MG63 (cell line): Measurements from ENCODE around the gene ANKS1B. TPM values are rescaled to one million over a fixed set of nuclear protein-coding genes. Genes with fewer than 3 reads are reported as not detected.
A peak's percentile ranks its signal among the peaks of the same experiment; 100 is the strongest.

Experiments used
- DNase-seq: peaks from one replicate; pipeline ENCODE4 v3.0.0-alpha.2; 2020
- H3K27me3 ChIP-seq: fragments of 250-450 bp; sonication (Bioruptor Pico); 2 replicates; pipeline ENCODE4 v1.5.1; 2020; ENCODE audit warnings: mild to moderate bottlenecking, moderate library complexity
- H3K36me3 ChIP-seq: fragments of 250-450 bp; sonication (Bioruptor Pico); 2 replicates; pipeline ENCODE4 v1.5.1; 2020; ENCODE audit warnings: mild to moderate bottlenecking, moderate library complexity
- H3K4me3 ChIP-seq: fragments of 250-450 bp; sonication (Bioruptor Pico); 2 replicates; pipeline ENCODE4 v1.5.1; 2020; ENCODE audit warnings: mild to moderate bottlenecking, moderate library complexity
- H3K9me3 ChIP-seq: fragments of 250-450 bp; sonication (Bioruptor Pico); 2 replicates; pipeline ENCODE4 v1.5.1; 2020; ENCODE audit warnings: mild to moderate bottlenecking, moderate library complexity
- total RNA-seq: library from RNA; depleted of rRNA; stranded (reverse); fragments of >200 nt; shearing (Covaris generic); gene quantifications from 2 replicates; pipeline ENCODE4 v1.2.3, GENCODE V29; 2014; ENCODE audit warnings: low replicate concordance

The ANKS1B gene
- total RNA-seq, 1 experiment from 2014 or later: 0.10 TPM

- Histone ChIP-seq H3K36me3 (peaks cover 10% of the 10 kb centered on the region), H3K27me3 (no peaks in the 10 kb centered on the region), H3K9me3 (no peaks in the 10 kb centered on the region), H3K4me3 (no peak overlapping the region)
- no peak for DNase-seq
These were observed 1250.9 kb downstream of the ANKS1B start for GRCh38 chr12:98733667-98734350.

GRCh38 chr12:98730412-98730811, 1254.3 kb downstream of the ANKS1B start:
- no peak for DNase-seq
- no peaks in the 10 kb centered on the region for H3K9me3 ChIP-seq
- H3K27me3 ChIP-seq: no peaks in the 10 kb centered on the region
- H3K4me3 ChIP-seq: no peak overlapping the region
- H3K36me3 ChIP-seq: peaks cover 31% of the 10 kb centered on the region

DNA sequence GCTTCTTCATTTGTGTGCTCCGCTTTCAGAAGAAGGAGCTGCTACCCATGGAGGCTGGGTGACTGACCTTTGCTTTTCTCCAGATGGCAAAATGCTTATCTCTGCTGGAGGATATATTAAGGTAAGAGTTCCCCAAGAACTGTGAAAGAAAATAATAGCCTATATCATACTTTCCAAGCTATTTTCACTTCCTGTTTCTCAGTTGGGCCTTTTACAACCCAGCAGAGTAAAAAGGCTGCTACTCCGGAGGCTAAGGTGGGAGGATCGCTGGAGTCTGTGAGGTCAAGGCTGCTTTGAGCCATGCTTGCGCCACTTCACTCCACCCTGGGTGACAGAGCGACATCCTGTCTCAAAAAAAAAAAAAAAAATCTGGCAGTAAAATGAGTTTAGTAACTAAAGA, 1257.5 kb downstream of the ANKS1B start:
- DNase-seq: no peak
- no peaks in the 10 kb centered on the region for H3K27me3 ChIP-seq
- peaks cover 43% of the 10 kb centered on the region for H3K36me3 ChIP-seq
- H3K9me3 ChIP-seq: no peaks in the 10 kb centered on the region
- no peak overlapping the region for H3K4me3 ChIP-seq

DNA sequence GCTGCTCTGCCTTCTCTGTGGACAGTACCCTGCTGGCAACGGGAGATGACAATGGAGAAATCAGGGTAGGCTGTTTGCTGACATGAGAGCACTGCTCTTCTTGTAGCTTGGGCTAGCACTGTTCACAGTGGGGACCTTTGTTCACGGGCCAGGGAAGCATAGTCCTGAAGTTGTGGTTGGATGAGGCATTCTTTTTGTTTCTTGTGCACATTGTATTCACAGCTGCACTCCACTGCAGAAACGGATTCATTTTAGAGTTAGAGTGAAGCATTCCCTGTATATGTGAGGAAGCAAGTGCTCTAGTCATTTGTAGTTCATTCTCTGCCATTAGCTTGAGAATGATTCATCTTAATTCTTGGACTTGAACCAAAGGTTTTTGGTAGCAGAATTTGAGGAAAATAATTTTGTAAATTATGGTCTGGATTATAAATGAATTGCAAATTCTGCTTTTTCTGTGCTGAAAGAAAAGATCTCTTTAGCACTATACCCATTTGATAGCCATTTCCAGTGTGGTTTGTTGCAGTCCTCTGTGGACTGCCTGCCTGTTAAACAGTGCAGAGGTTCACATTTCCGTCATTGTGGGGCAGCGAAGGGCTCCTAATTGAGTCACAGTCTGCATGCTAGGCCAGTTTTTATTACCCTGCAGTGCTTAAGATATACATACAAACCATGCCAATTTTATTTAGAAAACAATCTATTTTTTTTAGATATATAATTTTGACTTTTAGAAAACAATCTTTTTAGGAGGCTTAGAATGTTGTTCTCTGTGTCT, 1259.1 kb downstream of the ANKS1B start:
- H3K4me3 ChIP-seq: no peak overlapping the region
- no peaks in the 10 kb centered on the region for H3K27me3 ChIP-seq
- peaks cover 39% of the 10 kb centered on the region for H3K36me3 ChIP-seq
- DNase-seq: peak; percentile 55
- no peaks in the 10 kb centered on the region for H3K9me3 ChIP-seq

- peaks cover 36% of the 10 kb centered on the region for H3K36me3 ChIP-seq
- H3K27me3 ChIP-seq: no peaks in the 10 kb centered on the region
- H3K9me3 ChIP-seq: no peaks in the 10 kb centered on the region
- DNase-seq: no peak
- H3K4me3 ChIP-seq: no peak overlapping the region
These were observed 1260.2 kb downstream of the ANKS1B start for GRCh38 chr12:98724384-98725155.

GRCh38 chr12:98721204-98721702, 1263.5 kb downstream of the ANKS1B start:
- H3K27me3 ChIP-seq: no peaks in the 10 kb centered on the region
- H3K36me3 ChIP-seq: peaks cover 25% of the 10 kb centered on the region
- H3K9me3 ChIP-seq: no peaks in the 10 kb centered on the region
- H3K4me3 ChIP-seq: no peak overlapping the region
- no peak for DNase-seq

GRCh38 chr12:98719515-98720504, 1264.9 kb downstream of the ANKS1B start:
- no peak overlapping the region for H3K4me3 ChIP-seq
- no peaks in the 10 kb centered on the region for H3K9me3 ChIP-seq
- no peak for DNase-seq
- no peaks in the 10 kb centered on the region for H3K27me3 ChIP-seq
- peaks cover 22% of the 10 kb centered on the region for H3K36me3 ChIP-seq

GRCh38 chr12:98714426-98714825, 1270.3 kb downstream of the ANKS1B start:
- H3K27me3 ChIP-seq: no peaks in the 10 kb centered on the region; the same call in 1 of the 2 replicates
- H3K36me3 ChIP-seq: peaks cover 19% of the 10 kb centered on the region
- no peak overlapping the region for H3K4me3 ChIP-seq
- no peak for DNase-seq
- no peaks in the 10 kb centered on the region for H3K9me3 ChIP-seq

- Histone ChIP-seq H3K36me3 (peaks cover 12% of the 10 kb centered on the region), H3K4me3 (no peak overlapping the region), H3K9me3 (no peaks in the 10 kb centered on the region), H3K27me3 (no peaks in the 10 kb centered on the region; the same call in 1 of the 2 replicates)
- no peak for DNase-seq
These were observed 1275.7 kb downstream of the ANKS1B start for GRCh38 chr12:98709022-98709421.

GRCh38 chr12:98701166-98701565, 1283.6 kb downstream of the ANKS1B start:
- Histone ChIP-seq H3K27me3 (no peaks in the 10 kb centered on the region), H3K9me3 (no peaks in the 10 kb centered on the region), H3K4me3 (no peak overlapping the region), H3K36me3 (peaks cover 25% of the 10 kb centered on the region)
- no peak for DNase-seq

DNA sequence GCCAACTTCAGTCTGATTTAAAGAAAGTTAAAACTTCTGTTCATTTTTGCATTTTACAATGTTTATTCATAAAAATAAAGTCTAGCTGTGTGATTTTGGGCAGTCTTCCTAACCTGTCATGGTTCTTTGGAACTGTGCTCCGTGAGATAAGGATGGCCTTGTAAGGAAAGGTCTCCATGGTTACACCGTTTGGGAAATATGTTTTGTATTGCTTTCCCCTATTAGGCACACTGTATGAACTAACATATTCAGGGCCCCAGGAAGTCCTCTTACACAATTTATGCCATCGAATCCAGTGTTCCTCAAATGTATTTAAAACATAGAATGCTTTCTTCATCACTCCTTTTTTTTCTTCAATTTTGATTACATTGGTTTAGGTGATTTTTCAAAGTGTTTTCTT, 1285.2 kb downstream of the ANKS1B start:
- Histone ChIP-seq H3K36me3 (peaks cover 27% of the 10 kb centered on the region), H3K9me3 (no peaks in the 10 kb centered on the region), H3K4me3 (no peak overlapping the region), H3K27me3 (no peaks in the 10 kb centered on the region)
- no peak for DNase-seq

- no peaks in the 10 kb centered on the region for H3K27me3 ChIP-seq
- peaks cover 26% of the 10 kb centered on the region for H3K36me3 ChIP-seq
- no peak overlapping the region for H3K4me3 ChIP-seq
- DNase-seq: peak; percentile 24
- no peaks in the 10 kb centered on the region for H3K9me3 ChIP-seq
These were observed 1285.9 kb downstream of the ANKS1B start for GRCh38 chr12:98698603-98699463.

DNA sequence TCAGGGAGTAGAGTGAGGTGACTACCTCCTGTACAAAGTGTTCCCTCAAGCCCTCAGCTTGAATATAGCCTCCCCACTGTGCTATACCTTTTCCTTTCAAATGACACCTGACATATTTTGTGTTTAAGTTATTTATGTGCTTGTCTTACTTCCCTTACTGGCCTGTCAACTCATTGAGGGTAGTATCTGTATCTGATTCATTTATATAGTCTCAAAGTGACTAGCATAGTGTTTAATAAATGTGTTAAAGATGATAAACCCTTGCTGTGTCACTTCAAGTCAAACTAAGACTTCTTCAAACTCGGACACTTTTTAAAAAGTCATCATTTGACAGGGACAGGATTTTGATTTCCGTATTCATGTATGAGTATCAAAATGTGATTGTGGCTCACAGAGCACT, 1287.5 kb downstream of the ANKS1B start:
- Histone ChIP-seq H3K4me3 (no peak overlapping the region), H3K27me3 (no peaks in the 10 kb centered on the region)

GRCh38 chr12:98696036-98696646, 1288.6 kb downstream of the ANKS1B start:
- H3K36me3 ChIP-seq: peaks cover 20% of the 10 kb centered on the region
- no peaks in the 10 kb centered on the region for H3K9me3 ChIP-seq
- H3K4me3 ChIP-seq: no peak overlapping the region
- no peaks in the 10 kb centered on the region for H3K27me3 ChIP-seq
- no peak for DNase-seq

More for the DNA sequence above, 1287.5 kb downstream of the ANKS1B start:
- Histone ChIP-seq H3K36me3 (peaks cover 20% of the 10 kb centered on the region), H3K9me3 (no peaks in the 10 kb centered on the region)
- DNase-seq: no peak

GRCh38 chr12:98691351-98691750, 1293.4 kb downstream of the ANKS1B start:
- Histone ChIP-seq H3K9me3 (no peaks in the 10 kb centered on the region), H3K36me3 (peaks cover 26% of the 10 kb centered on the region), H3K4me3 (no peak overlapping the region), H3K27me3 (no peaks in the 10 kb centered on the region)
- DNase-seq: no peak
